DMS114 treated with DMSO at 0.1 percent for 48 hours (cell line): ENCODE measurements around the gene TPRN.

ENCODE experiments used
- DNase-seq: peaks from one replicate; lab custom pipeline; 2025; ENCODE audit not compliant: unreplicated experiment; lab: John Stamatoyannopoulos, UW

Gene TPRN

DNA sequence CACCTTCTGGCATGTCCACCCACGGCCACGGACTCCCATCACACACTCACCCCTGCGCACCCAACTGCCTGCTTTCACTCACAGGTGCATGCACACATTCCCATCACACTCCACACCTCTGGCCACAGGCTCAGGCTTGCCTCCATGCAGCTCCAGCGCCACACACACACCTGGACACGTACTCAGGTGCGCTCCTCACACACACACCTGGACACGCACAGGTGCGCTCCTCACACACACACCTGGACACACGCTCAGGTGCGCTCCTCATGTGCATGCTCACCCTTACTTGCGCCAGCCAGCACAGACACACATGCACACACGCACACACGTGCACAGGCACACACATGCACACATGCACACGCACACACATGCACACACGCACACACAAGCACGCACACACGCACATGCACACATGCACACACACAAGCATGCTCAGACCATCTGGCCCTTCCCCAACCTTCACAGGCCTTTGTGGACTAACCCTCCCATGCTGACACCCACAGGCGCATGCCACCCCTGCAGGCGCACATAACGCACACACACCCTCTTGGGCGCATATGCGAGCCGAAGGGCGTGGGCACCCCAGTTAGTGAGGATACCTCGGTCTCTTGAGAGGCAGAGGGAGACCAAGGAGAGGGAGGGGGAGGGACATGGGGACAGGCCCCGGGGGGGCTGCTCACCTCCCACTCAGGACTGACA is 53.3 kb downstream of the TPRN start:
- DNase-seq: no peak

DNA sequence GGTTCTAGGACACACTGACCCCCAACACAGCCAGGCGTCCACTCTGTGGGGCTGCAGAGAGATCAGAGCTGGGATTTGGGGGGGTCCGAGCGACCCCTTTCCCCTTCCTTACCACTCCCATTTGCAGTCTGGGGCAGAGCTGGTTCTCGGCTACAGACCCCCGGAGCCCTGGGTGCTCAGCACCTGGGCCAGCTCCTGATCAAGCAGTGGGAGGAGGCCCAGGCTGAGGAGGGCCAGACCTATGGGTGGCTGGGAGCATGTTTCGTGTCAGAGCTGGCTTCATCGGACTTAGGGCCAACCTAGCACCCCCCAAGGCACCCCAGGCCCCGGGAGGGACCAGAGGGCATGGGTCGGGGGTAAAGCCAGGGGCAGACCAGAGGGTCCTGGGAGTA is 54.0 kb downstream of the TPRN start:
- DNase-seq: no peak

- DNase-seq: no peak
These were observed 54.6 kb downstream of the TPRN start for GRCh38 chr9:137145731-137146526.

GRCh38 chr9:137143459-137143858 is 57.1 kb downstream of the TPRN start:
- DNase-seq: no peak

DNA sequence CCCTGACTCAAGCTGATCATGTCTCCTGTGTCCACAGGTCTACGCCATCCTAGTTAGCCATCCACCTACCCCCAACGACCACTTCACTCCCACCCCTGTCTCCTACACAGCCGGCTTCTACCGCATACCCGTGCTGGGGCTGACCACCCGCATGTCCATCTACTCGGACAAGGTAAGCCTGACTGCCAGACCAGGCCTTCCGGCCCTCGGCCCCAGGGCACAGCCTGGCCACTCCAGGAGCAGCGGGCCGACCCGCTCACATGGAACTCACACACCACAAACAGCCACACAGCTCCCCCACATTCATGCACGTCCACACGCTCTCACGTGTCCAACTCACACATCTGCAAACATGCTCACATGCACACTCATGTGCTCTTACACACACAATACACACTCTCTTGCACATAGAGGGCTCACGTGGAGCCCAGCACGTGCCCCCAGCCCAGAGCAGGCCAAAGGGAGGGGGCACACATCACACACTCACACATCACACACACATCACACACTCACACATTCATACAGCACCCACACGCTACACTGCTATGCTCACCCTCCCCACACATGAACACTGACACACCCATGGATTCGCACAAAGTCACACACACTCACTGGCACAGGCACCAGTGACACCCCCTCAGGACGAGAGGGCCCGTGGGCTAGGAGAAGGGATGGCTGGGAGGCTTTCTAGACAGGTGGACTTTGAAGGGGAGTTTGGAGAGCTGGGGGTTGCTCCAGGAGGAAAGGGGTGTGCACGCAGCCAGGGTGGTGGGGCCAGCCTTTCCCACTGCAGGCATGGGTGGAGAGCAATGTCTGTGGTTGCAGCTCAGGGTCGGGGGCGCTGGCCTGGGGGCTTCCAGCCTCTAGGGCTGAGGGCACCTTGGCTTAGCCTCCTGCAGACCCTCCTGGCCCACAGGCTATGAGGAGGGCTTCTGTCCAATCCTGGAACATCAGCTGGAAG is 58.3 kb downstream of the TPRN start:
- DNase-seq: no peak
